Measurements from ENCODE around the gene FCN1.

- TF ChIP-seq CTCF (IDR thresholded peaks at IDR 0.05) (no peak), POLR2A (IDR thresholded peaks at IDR 0.05) (no peak)
Measured at GRCh38 chr9:134943836-134944235, 26.1 kb upstream of the FCN1 start.
